NCI-H1694 treated with DMSO at 0.1 percent for 48 hours (cell line): ENCODE data around the gene RTN4R.
A peak's percentile ranks its signal among the peaks of the same experiment; 100 is the strongest.
"Not testable (repeated sequence)": the region's sequence is repeated elsewhere in the genome, so short reads cannot be mapped to it uniquely, and the experiment has no call there.

ENCODE experiments used
- DNase-seq: peaks from one replicate; lab custom pipeline; 2025; lab: John Stamatoyannopoulos, UW

The RTN4R gene

GRCh38 chr22:20268279-20269012 is at the start of gene RTN4R:
Gene RTN4R, minus strand, starts transcription at chr22:20268318. Its CDS starts 226 bp downstream, at chr22:20268092.
- peak; percentile 20 for DNase-seq

GRCh38 chr22:20317402-20318042 is 49.4 kb upstream of the RTN4R start:
- peak; percentile 22 for DNase-seq

- DNase-seq, result no peak
Observed at GRCh38 chr22:20316844-20317401, 48.8 kb upstream of the RTN4R start.

- DNase-seq, result no peak
Observed at GRCh38 chr22:20316217-20316843, 48.2 kb upstream of the RTN4R start.

GRCh38 chr22:20315337-20316216 is 47.5 kb upstream of the RTN4R start:
- DNase-seq, result no peak

- DNase-seq, result not testable (repeated sequence)
Observed at GRCh38 chr22:20314741-20315336, 46.7 kb upstream of the RTN4R start.

- not testable (repeated sequence) for DNase-seq
Observed at GRCh38 chr22:20314206-20314605, 46.1 kb upstream of the RTN4R start.

GRCh38 chr22:20313306-20314077 is 45.4 kb upstream of the RTN4R start:
- not testable (repeated sequence) for DNase-seq

GRCh38 chr22:20312396-20313191 is 44.5 kb upstream of the RTN4R start:
- DNase-seq, result no peak

- not testable (repeated sequence) for DNase-seq
Observed at GRCh38 chr22:20311249-20312062, 43.3 kb upstream of the RTN4R start.

GRCh38 chr22:20310773-20311172 is 42.7 kb upstream of the RTN4R start:
- not testable (repeated sequence) for DNase-seq

- not testable (repeated sequence) for DNase-seq
Observed at GRCh38 chr22:20310180-20310579, 42.1 kb upstream of the RTN4R start.

- peak; percentile 53 for DNase-seq
Observed at GRCh38 chr22:20308806-20309650, 40.9 kb upstream of the RTN4R start.

GRCh38 chr22:20307448-20308447 is 39.6 kb upstream of the RTN4R start:
- not testable (repeated sequence) for DNase-seq

- not testable (repeated sequence) for DNase-seq
Observed at GRCh38 chr22:20306646-20307447, 38.7 kb upstream of the RTN4R start.
